Measurements from ENCODE around the gene KCNK15.

KCNK15 gene

GRCh38 chr20:44790638-44791393 lies 45.2 kb downstream of the KCNK15 start:
- Mint-ChIP-seq H3K9me3 (no peaks in the 10 kb centered on the region), H3K27me3 (peaks cover 14 to 32% of the 10 kb centered on the region in 2 donors), H3K4me3 (no peak overlapping the region), H3K27ac (no peak overlapping the region), H3K4me1 (no peaks in the 10 kb centered on the region), H3K36me3 (no peaks in the 10 kb centered on the region)
- no peak for DNase-seq
- no peak for ATAC-seq (replicated peaks)

GRCh38 chr20:44792796-44793195 lies 47.1 kb downstream of the KCNK15 start:
- no peaks in the 10 kb centered on the region for H3K9me3 Mint-ChIP-seq
- no peak overlapping the region for H3K27ac Mint-ChIP-seq
- peaks cover 8 to 28% of the 10 kb centered on the region in 2 donors for H3K27me3 Mint-ChIP-seq
- H3K4me3 Mint-ChIP-seq = no peak overlapping the region
- H3K36me3 Mint-ChIP-seq = no peaks in the 10 kb centered on the region
- ATAC-seq (replicated peaks) (no peak), DNase-seq (no peak)
- no peaks in the 10 kb centered on the region for H3K4me1 Mint-ChIP-seq

- ATAC-seq (replicated peaks) (no peak), DNase-seq (no peak)
- Mint-ChIP-seq H3K4me3 (no peak overlapping the region), H3K27me3 (peaks cover 5 to 33% of the 10 kb centered on the region in 2 donors), H3K9me3 (no peaks in the 10 kb centered on the region), H3K27ac (no peak overlapping the region), H3K4me1 (no peaks in the 10 kb centered on the region), H3K36me3 (no peaks in the 10 kb centered on the region)
Observed at GRCh38 chr20:44795836-44796235, 50.2 kb downstream of the KCNK15 start.

- H3K9me3 Mint-ChIP-seq = no peaks in the 10 kb centered on the region
- no peak overlapping the region for H3K4me3 Mint-ChIP-seq
- H3K27ac Mint-ChIP-seq = no peak overlapping the region
- peaks cover 5 to 33% of the 10 kb centered on the region in 2 donors for H3K27me3 Mint-ChIP-seq
- no peak for ATAC-seq (replicated peaks)
- H3K36me3 Mint-ChIP-seq = no peaks in the 10 kb centered on the region
- no peak for DNase-seq
- H3K4me1 Mint-ChIP-seq = no peaks in the 10 kb centered on the region
Observed at GRCh38 chr20:44796311-44796710, 50.6 kb downstream of the KCNK15 start.

- no peaks in the 10 kb centered on the region for H3K9me3 Mint-ChIP-seq
- no peak overlapping the region for H3K4me3 Mint-ChIP-seq
- no peak overlapping the region for H3K27ac Mint-ChIP-seq
- no peaks in the 10 kb centered on the region for H3K4me1 Mint-ChIP-seq
- DNase-seq = no peak
- H3K27me3 Mint-ChIP-seq = peaks cover 5 to 29% of the 10 kb centered on the region in 2 donors
- ATAC-seq (replicated peaks) = no peak
- H3K36me3 Mint-ChIP-seq = no peaks in the 10 kb centered on the region
Observed at GRCh38 chr20:44796758-44797457, 51.2 kb downstream of the KCNK15 start.

- DNase-seq (no peak), ATAC-seq (replicated peaks) (no peak)
- Mint-ChIP-seq H3K27me3 (peaks cover 14 to 49% of the 10 kb centered on the region in 2 donors), H3K9me3 (no peaks in the 10 kb centered on the region), H3K36me3 (no peaks in the 10 kb centered on the region), H3K4me3 (no peak overlapping the region), H3K27ac (no peak overlapping the region), H3K4me1 (no peaks in the 10 kb centered on the region)
Observed at GRCh38 chr20:44799691-44800090, 54.0 kb downstream of the KCNK15 start.

- ATAC-seq (replicated peaks) = no peak
- H3K4me3 Mint-ChIP-seq = no peak overlapping the region
Observed at GRCh38 chr20:44800391-44801046, 54.9 kb downstream of the KCNK15 start.

More at GRCh38 chr20:44800391-44801046, 54.9 kb downstream of the KCNK15 start:
- no peak for DNase-seq
- H3K36me3 Mint-ChIP-seq = no peaks in the 10 kb centered on the region
- H3K9me3 Mint-ChIP-seq = no peaks in the 10 kb centered on the region
- no peak overlapping the region for H3K27ac Mint-ChIP-seq
- no peaks in the 10 kb centered on the region for H3K4me1 Mint-ChIP-seq
- peaks cover 14 to 48% of the 10 kb centered on the region in 2 donors for H3K27me3 Mint-ChIP-seq
